A673 (cell line): ENCODE results near the gene ASAP3. TPM values are rescaled to one million over a fixed set of nuclear protein-coding genes. Genes with fewer than 3 reads are reported as not detected.

Experiments used
- BruUV-seq: library from RNA; stranded (reverse); fragments of 400-500 nt; replicated peaks from 2 replicates; lab custom pipeline; 2021; lab: Mats Ljungman, UMichigan
- CTCF ChIA-PET: fragments of 300-600 bp; sonication (Branson Sonifier 250); formaldehyde crosslinking; loops from one replicate; lab custom pipeline; 2022; ENCODE audit warnings: antibody characterized with exemption; lab: Charles Lee
- POLR2A ChIA-PET: fragments of 300-600 bp; sonication (Branson Sonifier 250); formaldehyde crosslinking; loops from one replicate; lab custom pipeline; 2022; ENCODE audit warnings: antibody characterized with exemption; ENCODE audit not compliant: low non-redundant PET; lab: Charles Lee
- DNase-seq: peaks from one replicate; pipeline ENCODE4 v3.0.0-alpha.2; 2015; ENCODE audit warnings: low spot score
- H3K27ac ChIP-seq: fragments of 200-600 bp; sonication (generic); 2 replicates; pipeline ENCODE4 v1.5.1; 2016; ENCODE audit warnings: mixed run types, low read depth, mild to moderate bottlenecking, mixed read lengths, antibody characterized with exemption, low read length; ENCODE audit not compliant: poor library complexity, severe bottlenecking
- H3K27me3 ChIP-seq: fragments of 200-600 bp; sonication (generic); replicated peaks from 2 replicates; pipeline ENCODE4 v1.6.1; 2017; ENCODE audit warnings: mixed run types, low read depth, mild to moderate bottlenecking, mixed read lengths, antibody characterized with exemption, low read length; ENCODE audit not compliant: insufficient read depth, poor library complexity
- H3K36me3 ChIP-seq: fragments of 200-600 bp; sonication (generic); 2 replicates; pipeline ENCODE4 v1.6.1; 2016; ENCODE audit warnings: mixed run types, mild to moderate bottlenecking, mixed read lengths, antibody characterized with exemption, low read length; ENCODE audit not compliant: insufficient read depth, poor library complexity, severe bottlenecking
- H3K4me1 ChIP-seq: fragments of 200-600 bp; sonication (generic); 2 replicates; pipeline ENCODE4 v1.6.1; 2017; ENCODE audit warnings: mixed run types, mild to moderate bottlenecking, mixed read lengths, antibody characterized with exemption, low read length; ENCODE audit not compliant: insufficient read depth, poor library complexity, severe bottlenecking
- H3K4me3 ChIP-seq: fragments of 200-600 bp; sonication (generic); 2 replicates; pipeline ENCODE4 v1.5.1; 2016; ENCODE audit warnings: low read depth, mixed run types, mild to moderate bottlenecking, mixed read lengths, low read length; ENCODE audit not compliant: poor library complexity, severe bottlenecking
- H3K9me3 ChIP-seq: fragments of 200-600 bp; sonication (generic); 2 replicates; pipeline ENCODE4 v1.6.1; 2016; ENCODE audit warnings: mixed run types, low read depth, mild to moderate bottlenecking, mixed read lengths, antibody characterized with exemption, low read length; ENCODE audit not compliant: poor library complexity, severe bottlenecking
- EZH2 ChIP-seq: fragments of 200-600 bp; sonication (generic); IDR thresholded peaks from 2 replicates; pipeline ENCODE4 v1.6.1; 2017; ENCODE audit warnings: borderline replicate concordance, low read depth, mild to moderate bottlenecking, mixed read lengths, antibody characterized with exemption, low read length; ENCODE audit not compliant: poor library complexity, severe bottlenecking
- intact Hi-C: fragments of 100-400 bp; cut with micrococcal nuclease; formaldehyde crosslinking; loops from one replicate; pipeline ENCODE4 v1.10.0; 2022; ENCODE audit not compliant: unreplicated experiment
- total RNA-seq: library from RNA; stranded (reverse); gene quantifications from 2 replicates; pipeline ENCODE4 v1.2.3, GENCODE V29; 2021
- TF ChIP-seq, protein P1 (sequence below): fragments of 300-800, 200-600 bp; sonication (generic); conservative IDR thresholded peaks from 2 replicates; pipeline ENCODE4 v1.5.1; 2017; ENCODE audit warnings: low read depth, mild to moderate bottlenecking, antibody characterized with exemption, low read length, moderate library complexity, mixed read lengths

Gene ASAP3
- total RNA-seq, 1 experiment from 2014 or later: 7.8 TPM

DNA sequence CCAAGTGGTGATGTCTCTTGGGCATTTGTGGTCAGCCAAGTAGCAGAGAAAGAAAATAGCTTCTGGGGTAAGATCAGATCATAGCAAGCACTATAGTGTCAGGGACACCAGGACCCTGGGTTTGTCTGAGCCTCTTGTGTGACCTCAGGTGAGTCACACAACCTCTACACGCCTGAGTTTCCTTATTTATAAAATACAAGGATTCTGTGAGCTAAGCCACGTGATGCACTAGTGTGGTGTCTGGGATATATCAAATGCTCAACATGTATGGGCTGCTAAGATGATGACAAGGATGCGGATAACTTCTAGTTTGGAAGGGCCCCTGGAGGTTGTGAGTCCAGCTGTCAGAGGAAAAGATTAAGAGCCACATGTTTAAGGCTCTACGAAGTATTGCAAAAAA is 89.8 kb downstream of the ASAP3 start:
- Histone ChIP-seq H3K27ac (no peak overlapping the region), H3K36me3 (no peaks in the 10 kb centered on the region), H3K4me1 (peaks cover 8% of the 10 kb centered on the region), H3K9me3 (no peaks in the 10 kb centered on the region), H3K27me3 (no peaks in the 10 kb centered on the region), H3K4me3 (no peak overlapping the region)
- intact Hi-C loops: no loop called here
- ChIA-PET CTCF (no interaction called here), POLR2A (no interaction called here)
- TF ChIP-seq, protein P1, sequence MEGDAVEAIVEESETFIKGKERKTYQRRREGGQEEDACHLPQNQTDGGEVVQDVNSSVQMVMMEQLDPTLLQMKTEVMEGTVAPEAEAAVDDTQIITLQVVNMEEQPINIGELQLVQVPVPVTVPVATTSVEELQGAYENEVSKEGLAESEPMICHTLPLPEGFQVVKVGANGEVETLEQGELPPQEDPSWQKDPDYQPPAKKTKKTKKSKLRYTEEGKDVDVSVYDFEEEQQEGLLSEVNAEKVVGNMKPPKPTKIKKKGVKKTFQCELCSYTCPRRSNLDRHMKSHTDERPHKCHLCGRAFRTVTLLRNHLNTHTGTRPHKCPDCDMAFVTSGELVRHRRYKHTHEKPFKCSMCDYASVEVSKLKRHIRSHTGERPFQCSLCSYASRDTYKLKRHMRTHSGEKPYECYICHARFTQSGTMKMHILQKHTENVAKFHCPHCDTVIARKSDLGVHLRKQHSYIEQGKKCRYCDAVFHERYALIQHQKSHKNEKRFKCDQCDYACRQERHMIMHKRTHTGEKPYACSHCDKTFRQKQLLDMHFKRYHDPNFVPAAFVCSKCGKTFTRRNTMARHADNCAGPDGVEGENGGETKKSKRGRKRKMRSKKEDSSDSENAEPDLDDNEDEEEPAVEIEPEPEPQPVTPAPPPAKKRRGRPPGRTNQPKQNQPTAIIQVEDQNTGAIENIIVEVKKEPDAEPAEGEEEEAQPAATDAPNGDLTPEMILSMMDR: no peak
- no peak for TF ChIP-seq EZH2
- DNase-seq: no peak
- BruUV-seq: no TSS peak

DNA sequence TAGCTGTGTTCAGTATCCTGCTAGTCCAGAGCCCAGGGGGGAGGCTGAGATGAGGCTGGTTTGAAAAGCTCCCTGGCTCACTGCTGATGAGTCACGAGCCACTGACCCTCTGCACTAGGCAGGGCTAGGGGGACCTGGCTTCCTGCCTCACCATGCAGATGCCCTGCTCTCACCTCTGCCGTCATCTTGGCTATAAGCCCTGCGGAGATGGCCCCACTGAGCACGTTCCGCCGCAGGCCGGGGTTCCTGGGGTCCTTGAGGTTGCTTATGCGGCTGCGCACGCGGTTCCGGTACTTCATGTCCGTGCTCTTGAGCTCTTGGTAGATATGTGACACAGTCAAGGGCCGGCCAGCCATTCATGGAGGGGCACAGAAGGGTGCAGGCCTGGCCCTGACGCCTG is 90.3 kb downstream of the ASAP3 start:
- H3K9me3 ChIP-seq: no peaks in the 10 kb centered on the region
- DNase-seq: no peak
- H3K27ac ChIP-seq: no peak overlapping the region
- BruUV-seq: no TSS peak
- peaks cover 8% of the 10 kb centered on the region for H3K4me1 ChIP-seq
- CTCF ChIA-PET: no interaction called here
- H3K4me3 ChIP-seq: no peak overlapping the region
- intact Hi-C loops: no loop called here
- H3K27me3 ChIP-seq: no peaks in the 10 kb centered on the region
- no peaks in the 10 kb centered on the region for H3K36me3 ChIP-seq
- POLR2A ChIA-PET: no interaction called here
- TF ChIP-seq, protein P1: no peak
- TF ChIP-seq EZH2: no peak

DNA sequence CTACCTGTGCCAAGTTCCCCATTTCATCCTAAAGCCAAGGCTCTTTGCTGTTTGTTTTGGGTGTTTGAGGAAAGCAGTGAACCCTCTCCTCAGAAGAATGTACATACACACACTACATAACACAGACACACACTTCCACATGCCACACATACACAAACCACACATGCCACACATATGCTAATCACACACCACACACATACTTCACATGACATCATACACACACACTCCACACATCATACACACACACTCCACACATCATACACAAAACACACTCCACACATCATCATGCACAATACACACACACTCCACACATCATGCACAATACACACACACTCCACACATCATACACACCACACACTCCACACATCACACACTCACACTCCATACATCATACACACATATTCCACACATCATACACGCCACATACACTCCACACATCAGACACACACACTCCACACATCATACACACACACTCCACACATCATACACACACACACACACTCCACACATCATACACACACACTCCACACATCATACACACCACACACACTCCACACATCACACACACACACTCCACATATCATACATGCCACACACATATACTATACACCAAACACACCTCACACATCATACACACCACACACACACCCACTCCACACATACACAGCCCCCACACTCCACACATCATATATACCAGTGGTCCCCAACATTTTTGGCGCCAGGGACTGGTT is 91.7 kb downstream of the ASAP3 start:
- Histone ChIP-seq H3K4me1 (peaks cover 8% of the 10 kb centered on the region), H3K36me3 (no peaks in the 10 kb centered on the region), H3K9me3 (no peaks in the 10 kb centered on the region), H3K4me3 (no peak overlapping the region), H3K27ac (no peak overlapping the region), H3K27me3 (no peaks in the 10 kb centered on the region)
- intact Hi-C loops: no loop called here
- no peak for TF ChIP-seq EZH2
- no peak for DNase-seq
- ChIA-PET CTCF (no interaction called here), POLR2A (no interaction called here)
- no TSS peak for BruUV-seq
